Transverse colon (tissue), 4 donors: ENCODE data around the gene NR1H2.

Experiments
- CTCF ChIP-seq, 5 experiments: fragments of 200-600 bp in 3 of 5; fragments of 450-650 bp in 2 of 5; sonication (generic) in 3 of 5; IDR thresholded peaks; 1 replicate in 2 of 5; 2 replicates in 3 of 5; pipeline ENCODE4 v1.5.1; 2016 to 2017; ENCODE audit warnings: antibody characterized with exemption in 5 of 5, inconsistent platforms in 3 of 5, mild to moderate bottlenecking in 2 of 5, moderate library complexity in 1 of 5
- POLR2A ChIP-seq: fragments of 450-650 bp; IDR thresholded peaks from one replicate; pipeline ENCODE4 v1.6.1; 2016; ENCODE audit warnings: antibody characterized with exemption, mild to moderate bottlenecking, moderate library complexity
- POLR2AphosphoS5 ChIP-seq, 3 donors: sonication (generic); formaldehyde crosslinking; IDR thresholded peaks; one replicate each; pipeline ENCODE4 v1.6.1; 2016; ENCODE audit warnings: antibody characterized with exemption in 3 of 3

- TF ChIP-seq CTCF (IDR thresholded peaks at IDR 0.05) (no peak), POLR2A (no peak), POLR2AphosphoS5 (IDR thresholded peaks at IDR 0.05) (no peak)
Observed at GRCh38 chr19:50327013-50327412, 49.2 kb upstream of the NR1H2 start.
